Measurements from ENCODE around the gene MREG. TPM values are rescaled to one million over a fixed set of nuclear protein-coding genes. Genes with fewer than 3 reads are reported as not detected.
A peak's percentile ranks its signal among the peaks of the same experiment; 100 is the strongest.

The MREG gene
- total RNA-seq, 1 donor from 2014 or later, result 1.8 TPM

DNA sequence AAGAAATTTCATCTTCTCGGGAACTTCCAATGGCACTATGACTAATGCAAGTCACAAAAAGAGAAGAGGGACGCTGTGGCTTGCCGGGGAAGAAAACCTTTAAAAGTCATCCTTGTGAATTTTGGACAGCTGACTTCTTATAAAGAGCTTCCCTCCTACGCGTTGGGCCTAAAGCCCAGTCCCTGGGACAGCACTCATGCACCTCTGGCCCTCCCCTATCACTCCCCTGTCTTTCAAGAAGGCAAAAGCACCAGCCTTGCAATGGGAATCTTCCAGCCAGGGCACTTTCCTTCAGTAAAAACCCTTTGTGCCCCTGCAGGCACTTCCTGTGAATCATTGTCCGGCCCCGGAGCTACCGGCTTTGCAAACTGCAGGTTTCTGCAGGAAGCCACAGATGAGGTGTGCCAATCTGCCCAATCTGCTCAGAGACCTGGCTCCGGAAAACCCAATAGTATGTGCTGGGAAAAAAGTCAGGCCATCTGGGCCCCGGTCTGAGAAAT is 7.1 kb downstream of the MREG start:
- Mint-ChIP-seq H3K9me3 (ENCODE audit: low read depth) (no peaks in the 10 kb centered on the region), H3K27me3 (ENCODE audit: low read depth) (no peaks in the 10 kb centered on the region), H3K36me3 (ENCODE audit: low read depth) (peaks cover 3% of the 10 kb centered on the region), H3K27ac (ENCODE audit: unreplicated experiment) (peak overlapping the region; percentile 5), H3K4me3 (ENCODE audit: unreplicated experiment) (no peak overlapping the region), H3K4me1 (ENCODE audit: low read depth) (peaks cover 11% of the 10 kb centered on the region)
- TF ChIP-seq, protein P1, sequence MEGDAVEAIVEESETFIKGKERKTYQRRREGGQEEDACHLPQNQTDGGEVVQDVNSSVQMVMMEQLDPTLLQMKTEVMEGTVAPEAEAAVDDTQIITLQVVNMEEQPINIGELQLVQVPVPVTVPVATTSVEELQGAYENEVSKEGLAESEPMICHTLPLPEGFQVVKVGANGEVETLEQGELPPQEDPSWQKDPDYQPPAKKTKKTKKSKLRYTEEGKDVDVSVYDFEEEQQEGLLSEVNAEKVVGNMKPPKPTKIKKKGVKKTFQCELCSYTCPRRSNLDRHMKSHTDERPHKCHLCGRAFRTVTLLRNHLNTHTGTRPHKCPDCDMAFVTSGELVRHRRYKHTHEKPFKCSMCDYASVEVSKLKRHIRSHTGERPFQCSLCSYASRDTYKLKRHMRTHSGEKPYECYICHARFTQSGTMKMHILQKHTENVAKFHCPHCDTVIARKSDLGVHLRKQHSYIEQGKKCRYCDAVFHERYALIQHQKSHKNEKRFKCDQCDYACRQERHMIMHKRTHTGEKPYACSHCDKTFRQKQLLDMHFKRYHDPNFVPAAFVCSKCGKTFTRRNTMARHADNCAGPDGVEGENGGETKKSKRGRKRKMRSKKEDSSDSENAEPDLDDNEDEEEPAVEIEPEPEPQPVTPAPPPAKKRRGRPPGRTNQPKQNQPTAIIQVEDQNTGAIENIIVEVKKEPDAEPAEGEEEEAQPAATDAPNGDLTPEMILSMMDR (IDR thresholded peaks at IDR 0.05), result no peak
- no peak for DNase-seq (ENCODE audit: low spot score)

DNA sequence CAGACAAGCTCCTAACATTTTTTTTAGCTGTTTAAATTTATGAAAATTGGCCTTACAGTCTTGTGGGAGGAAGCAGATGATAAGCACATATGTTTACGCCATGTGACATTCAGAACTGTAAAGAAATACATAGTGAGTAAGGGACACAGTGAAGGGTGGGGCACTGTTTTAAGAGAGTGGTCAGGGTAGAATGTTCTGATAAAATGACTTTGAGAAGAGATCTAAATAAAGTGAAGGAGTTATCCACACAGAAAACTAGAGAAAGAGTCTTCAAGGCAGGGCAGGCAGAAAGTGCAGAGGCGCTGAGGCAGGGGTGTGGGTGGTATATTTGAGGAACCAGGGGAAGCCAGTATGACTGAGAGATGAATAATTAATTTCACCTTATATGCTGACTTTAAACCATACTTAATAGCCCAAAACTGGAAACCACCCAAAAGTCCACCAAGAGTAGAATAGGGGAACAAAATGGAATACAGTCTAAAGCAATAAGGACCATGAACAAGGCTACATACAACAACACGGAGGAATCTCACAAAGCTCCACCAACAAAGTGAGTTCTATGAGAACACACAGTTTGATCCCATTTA is 8.6 kb downstream of the MREG start:
- TF ChIP-seq, protein P1 (IDR thresholded peaks at IDR 0.05), result no peak
- Mint-ChIP-seq H3K9me3 (ENCODE audit: low read depth) (no peaks in the 10 kb centered on the region), H3K27ac (ENCODE audit: unreplicated experiment) (no peak overlapping the region), H3K36me3 (ENCODE audit: low read depth) (peaks cover 3% of the 10 kb centered on the region), H3K4me1 (ENCODE audit: low read depth) (peaks cover 11% of the 10 kb centered on the region), H3K27me3 (ENCODE audit: low read depth) (no peaks in the 10 kb centered on the region), H3K4me3 (ENCODE audit: unreplicated experiment) (no peak overlapping the region)
- no peak for DNase-seq (ENCODE audit: low spot score)

DNA sequence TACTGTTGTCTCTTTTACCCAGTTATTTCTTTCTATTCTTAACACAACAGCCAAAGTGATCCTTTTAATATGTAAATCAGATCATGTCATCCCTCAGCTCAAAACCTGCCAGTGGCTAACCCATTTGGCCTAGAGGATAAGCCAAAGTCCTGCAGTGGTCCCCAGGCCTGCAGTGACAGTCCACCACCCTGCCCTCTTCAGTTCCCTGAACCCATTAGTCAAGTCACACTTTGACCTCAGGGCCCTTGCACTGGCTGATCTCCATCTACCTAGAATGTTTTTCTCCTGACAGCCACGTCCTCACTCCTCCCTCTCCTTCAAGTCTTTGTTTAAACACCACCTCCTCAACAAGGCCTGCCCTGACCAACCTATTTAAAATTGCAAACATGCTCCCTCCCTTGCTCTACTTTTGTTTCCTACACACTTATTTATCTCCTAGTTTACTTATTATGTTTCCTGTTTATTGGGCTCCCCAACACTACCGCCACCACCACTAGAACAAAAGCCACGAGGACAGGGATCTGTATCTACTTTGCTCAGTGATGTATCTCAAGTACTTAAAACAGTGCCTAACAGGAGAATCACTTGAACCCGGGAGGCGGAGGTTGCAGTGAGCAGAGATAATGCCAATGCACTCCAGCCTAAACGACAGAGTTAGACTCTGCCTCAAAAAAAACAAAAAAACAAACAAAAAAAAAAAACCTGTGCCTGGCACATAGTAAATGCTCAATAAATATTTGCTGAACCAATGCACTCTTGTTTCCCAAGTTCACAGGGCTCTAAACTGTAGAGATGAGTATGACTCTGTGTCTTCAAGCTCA is 9.3 kb downstream of the MREG start:
- peaks cover 11% of the 10 kb centered on the region for H3K4me1 Mint-ChIP-seq (ENCODE audit: low read depth)
- no peak for DNase-seq (ENCODE audit: low spot score)
- H3K36me3 Mint-ChIP-seq (ENCODE audit: low read depth), result peaks cover 3% of the 10 kb centered on the region
- H3K27me3 Mint-ChIP-seq (ENCODE audit: low read depth), result no peaks in the 10 kb centered on the region
- no peak overlapping the region for H3K27ac Mint-ChIP-seq (ENCODE audit: unreplicated experiment)
- no peaks in the 10 kb centered on the region for H3K9me3 Mint-ChIP-seq (ENCODE audit: low read depth)
- no peak overlapping the region for H3K4me3 Mint-ChIP-seq (ENCODE audit: unreplicated experiment)
- TF ChIP-seq, protein P1 (IDR thresholded peaks at IDR 0.05), result no peak

DNA sequence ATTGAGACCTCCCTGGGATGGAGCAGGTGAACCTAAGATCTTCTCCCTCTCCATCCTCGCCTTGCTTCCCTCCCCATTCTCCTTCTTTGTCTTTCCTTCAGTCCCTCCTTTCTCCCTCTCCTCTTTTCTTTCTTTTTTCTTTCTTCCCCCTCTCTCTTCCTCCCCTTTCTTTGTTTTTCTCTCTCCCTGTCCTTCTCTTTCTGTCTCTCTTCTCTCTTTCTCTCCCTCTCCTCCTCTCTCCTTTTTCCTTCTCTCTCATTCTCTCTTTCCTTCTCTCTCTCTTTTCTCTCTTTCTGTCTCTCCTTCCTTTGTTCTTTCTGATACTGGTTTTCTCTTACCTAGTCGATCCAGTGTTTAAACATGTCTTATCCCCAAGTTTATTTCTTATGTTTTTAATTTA is 10.7 kb downstream of the MREG start:
- H3K27me3 Mint-ChIP-seq (ENCODE audit: low read depth), result no peaks in the 10 kb centered on the region
- no peak overlapping the region for H3K4me3 Mint-ChIP-seq (ENCODE audit: unreplicated experiment)
- no peak for DNase-seq (ENCODE audit: low spot score)
- TF ChIP-seq, protein P1 (IDR thresholded peaks at IDR 0.05), result no peak
- peaks cover 3% of the 10 kb centered on the region for H3K36me3 Mint-ChIP-seq (ENCODE audit: low read depth)
- H3K4me1 Mint-ChIP-seq (ENCODE audit: low read depth), result peaks cover 11% of the 10 kb centered on the region
- no peak overlapping the region for H3K27ac Mint-ChIP-seq (ENCODE audit: unreplicated experiment)
- H3K9me3 Mint-ChIP-seq (ENCODE audit: low read depth), result no peaks in the 10 kb centered on the region

DNA sequence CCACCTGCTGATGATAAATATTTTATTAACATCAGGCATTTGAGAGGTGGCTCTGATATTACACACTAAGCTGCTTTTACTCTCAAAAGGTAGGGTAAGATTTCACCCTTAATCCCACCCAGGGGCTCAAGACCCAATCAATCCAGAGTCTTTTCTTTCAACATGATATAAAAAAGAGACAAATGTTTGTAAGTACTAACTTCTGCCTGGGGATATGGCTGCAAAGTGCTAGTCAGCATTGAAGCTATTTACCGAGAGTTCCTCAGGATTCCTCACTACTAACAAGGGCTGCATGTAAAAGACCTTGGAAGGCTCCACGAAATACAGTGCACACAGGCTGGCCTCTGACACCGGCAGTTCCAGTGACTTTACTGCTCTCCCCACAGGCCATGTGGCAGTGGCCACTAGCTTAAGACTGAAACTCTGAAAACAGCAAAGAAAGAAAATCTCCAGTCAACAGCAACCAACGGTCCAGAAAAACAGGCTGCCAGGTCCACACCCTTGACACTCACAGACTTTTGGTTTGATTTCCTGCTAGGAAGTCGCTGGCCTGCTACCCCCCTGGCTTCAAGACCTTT is 11.2 kb downstream of the MREG start:
- H3K27me3 Mint-ChIP-seq (ENCODE audit: low read depth), result no peaks in the 10 kb centered on the region
- no peak overlapping the region for H3K27ac Mint-ChIP-seq (ENCODE audit: unreplicated experiment)
- H3K9me3 Mint-ChIP-seq (ENCODE audit: low read depth), result no peaks in the 10 kb centered on the region
- H3K36me3 Mint-ChIP-seq (ENCODE audit: low read depth), result peaks cover 3% of the 10 kb centered on the region
- H3K4me1 Mint-ChIP-seq (ENCODE audit: low read depth), result peaks cover 11% of the 10 kb centered on the region
- TF ChIP-seq, protein P1 (IDR thresholded peaks at IDR 0.05), result no peak
- no peak for DNase-seq (ENCODE audit: low spot score)
- H3K4me3 Mint-ChIP-seq (ENCODE audit: unreplicated experiment), result no peak overlapping the region
